HepG2 (cell line): Measurements from ENCODE around the gene MRPS10. TPM values are rescaled to one million over a fixed set of nuclear protein-coding genes. Genes with fewer than 3 reads are reported as not detected.
"Not testable (repeated sequence)": the region's sequence is repeated elsewhere in the genome, so short reads cannot be mapped to it uniquely, and the experiment has no call there.

Experiments used
- ATAC-seq: fragments of 200-7000 bp; cut with Tn5 transposase; 3 replicates; pipeline ENCODE4 v1.9.1; 2020; ENCODE audit warnings: mild to moderate bottlenecking, moderate library complexity
- BruUV-seq: library from RNA; stranded (reverse); fragments of 400-500 nt; replicated peaks from 2 replicates; lab custom pipeline; 2021; lab: Mats Ljungman, UMichigan
- CTCF ChIA-PET: fragments of 300-600 bp; formaldehyde crosslinking; extraction: SDS; loops from one replicate; lab custom pipeline; 2021; ENCODE audit warnings: low total read pairs, inconsistent platforms, low intra/inter-chr PET ratio; lab: Yijun Ruan, JAX
- POLR2A ChIA-PET: fragments of 350-600 bp; sonication (Branson Sonifier 250); formaldehyde crosslinking; loops from one replicate; lab custom pipeline; 2020; ENCODE audit warnings: antibody characterized with exemption, inconsistent platforms; lab: Yijun Ruan, JAX
- DNase-seq: peaks from one replicate; pipeline ENCODE4 v3.0.0-alpha.2; 2015; ENCODE audit warnings: low spot score
- FAIRE-seq: peaks from 3 replicates; lab custom pipeline; 2011; peaks lifted over from hg19 to GRCh38; lab: Jason Lieb, UNC
- H2AFZ ChIP-seq: one replicate; pipeline ENCODE4 v1.6.1; 2011; ENCODE audit warnings: low read length, inconsistent platforms
- H3K27ac ChIP-seq: fragments of 300-600 bp; 3 replicates; pipeline ENCODE4 v1.8.0; 2011; ENCODE audit warnings: mixed run types, mild to moderate bottlenecking, mixed read lengths, low read length, inconsistent platforms; ENCODE audit not compliant: insufficient read depth; ENCODE audit errors: extremely low read length
- H3K27me3 ChIP-seq, 2 experiments: fragments of 200-600 bp in 1 of 2; 2 replicates in 1 of 2; 3 replicates in 1 of 2; pipeline versions ENCODE4 v1.6.0 to v1.8.0; 2011; ENCODE audit warnings: low read length in 2 of 2, mild to moderate bottlenecking in 2 of 2, moderate library complexity in 2 of 2, inconsistent platforms in 1 of 2; ENCODE audit not compliant: insufficient read depth in 2 of 2, control insufficient read depth in 1 of 2
- H3K36me3 ChIP-seq, 2 experiments: fragments of 200-600 bp in 1 of 2; replicated peaks in 1 of 2; 2 replicates in 1 of 2; 3 replicates in 1 of 2; pipeline versions ENCODE4 v1.5.1 to v1.8.0; 2011; ENCODE audit warnings: low read length in 2 of 2, inconsistent platforms in 1 of 2; ENCODE audit not compliant: insufficient read depth in 2 of 2, control insufficient read depth in 1 of 2
- H3K4me1 ChIP-seq: 2 replicates; pipeline ENCODE4 v1.5.1; 2012; ENCODE audit warnings: low read length, inconsistent platforms; ENCODE audit not compliant: insufficient read depth
- H3K4me2 ChIP-seq: 2 replicates; pipeline ENCODE4 v1.6.0; 2011; ENCODE audit warnings: low read depth, low read length, inconsistent platforms
- H3K4me3 ChIP-seq, 3 experiments: fragments of 200-600 bp in 1 of 3; sonication (generic), shearing (Covaris generic) in 1 of 3; replicated peaks in 1 of 3; 2 replicates each; pipeline ENCODE4 v1.5.1; 2011 to 2016; ENCODE audit warnings: low read length in 3 of 3, inconsistent platforms in 2 of 3, low read depth in 2 of 3, mild to moderate bottlenecking in 2 of 3, control low read depth in 1 of 3, mixed read lengths in 1 of 3; ENCODE audit not compliant: insufficient read depth in 1 of 3
- H3K79me2 ChIP-seq: one replicate; pipeline ENCODE4 v1.6.1; 2011; ENCODE audit warnings: low read length, inconsistent platforms; ENCODE audit not compliant: insufficient read depth
- H3K9ac ChIP-seq: 2 replicates; pipeline ENCODE4 v1.6.0; 2011; ENCODE audit warnings: mild to moderate bottlenecking, low read depth, low read length, inconsistent platforms; ENCODE audit not compliant: insufficient read depth
- H3K9me3 ChIP-seq: 2 replicates; pipeline ENCODE4 v1.5.1; 2012; ENCODE audit warnings: mild to moderate bottlenecking, low read length
- H4K20me1 ChIP-seq: 2 replicates; pipeline ENCODE4 v1.6.0; 2011; ENCODE audit warnings: inconsistent platforms, mild to moderate bottlenecking, low read length, moderate library complexity; ENCODE audit not compliant: insufficient read depth
- AKAP8 ChIP-seq: sonication (generic); formaldehyde crosslinking; IDR thresholded peaks from 2 replicates; pipeline ENCODE4 v1.5.1; 2020; ENCODE audit warnings: mild to moderate bottlenecking, missing genetic modification reagents
- GATAD2A ChIP-seq: IDR thresholded peaks from 2 replicates; pipeline ENCODE4 v1.6.1; 2016
- KDM5A ChIP-seq: fragments of 200-600 bp; sonication (generic); IDR thresholded peaks from 2 replicates; pipeline ENCODE4 v1.7.0; 2018; ENCODE audit warnings: antibody characterized with exemption, mild to moderate bottlenecking, low read length, borderline replicate concordance
- NFIB ChIP-seq: sonication (generic); formaldehyde crosslinking; IDR thresholded peaks from 2 replicates; pipeline ENCODE4 v1.9.0; 2021; ENCODE audit warnings: missing genetic modification reagents, mild to moderate bottlenecking, borderline replicate concordance
- TRIM24 ChIP-seq: sonication (generic); formaldehyde crosslinking; IDR thresholded peaks from 2 replicates; pipeline ENCODE4 v1.8.0; 2022; ENCODE audit warnings: mild to moderate bottlenecking, missing genetic modification reagents
- ZNF629 ChIP-seq: sonication (generic); formaldehyde crosslinking; conservative IDR thresholded peaks from 2 replicates; pipeline ENCODE4 v1.5.0; 2020; ENCODE audit warnings: missing genetic modification reagents
- WGBS: methylation state at CpG from one replicate; pipeline ENCODE4 v1.1.6; 2017; ENCODE audit warnings: low lambda C conversion rate; 5-methylcytosine and 5-hydroxymethylcytosine counted together
- in situ Hi-C: cut with HindIII; loops from 2 replicates; pipeline ENCODE4 v1.10.0; 2017; ENCODE audit warnings: low pct_unique_long_range_greater_than_20kb; ENCODE audit not compliant: extremely low pct_ligation_motif_present
- intact Hi-C: fragments of 100-400 bp; cut with micrococcal nuclease; formaldehyde crosslinking; loops from one replicate; pipeline ENCODE4 v1.10.0; 2022; ENCODE audit not compliant: unreplicated experiment
- polyA plus RNA-seq, 8 experiments: library from polyadenylated mRNA; depleted of rRNA in 3 of 8; stranded (reverse) in 7 of 8; unstranded in 1 of 8; fragments of >200 nt; fragmentation: Illumina TruSeq in 4 of 8; extraction: Trizol in 4 of 8; gene quantifications; 2 replicates each; pipeline versions ENCODE4 v1.2.1 to v1.2.3, GENCODE V29; 2011 to 2016; ENCODE audit warnings: low read depth in 4 of 8, missing spikeins in 1 of 8, mixed read lengths in 1 of 8; ENCODE audit not compliant: insufficient read depth in 1 of 8
- total RNA-seq, 5 experiments: library from RNA; depleted of rRNA; stranded (reverse); fragments of >200 nt; fragmentation: Illumina TruSeq; extraction: Trizol; gene quantifications; 2 replicates each; pipeline ENCODE4 v1.2.3, GENCODE V29; 2016; ENCODE audit warnings: low read depth in 1 of 5

MRPS10 gene
- total and polyA plus RNA-seq, 2 of the 13 experiments (the other 11 are each of a cell fraction or from before 2014, with no cell fraction given), result 31.7 to 54.6 TPM

DNA sequence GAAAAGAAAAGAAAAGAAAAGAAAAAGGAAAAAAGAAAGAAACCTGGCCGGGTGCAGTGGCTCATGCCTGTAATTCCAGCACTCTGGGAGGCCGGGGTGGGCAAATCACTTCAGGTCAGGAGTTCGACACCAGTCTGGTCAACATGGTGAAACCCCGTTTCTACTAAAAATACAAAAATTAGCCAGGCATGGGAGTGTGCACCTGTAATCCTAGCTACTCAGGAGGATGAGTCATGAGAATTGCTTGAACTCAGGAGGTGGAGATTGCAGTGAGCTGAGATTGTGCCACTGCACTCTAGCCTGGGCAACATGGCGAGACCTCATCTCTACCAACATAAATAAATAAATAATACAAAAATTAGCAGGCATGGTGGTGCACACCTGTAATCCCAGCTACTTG is 25.3 kb downstream of the MRPS10 start:
- CTCF ChIA-PET, DNase-seq, H4K20me1 ChIP-seq, H3K9ac ChIP-seq, POLR2A ChIA-PET, H3K4me3 ChIP-seq, H2AFZ ChIP-seq, H3K36me3 ChIP-seq, in situ Hi-C loops, H3K27me3 ChIP-seq, H3K27ac ChIP-seq, FAIRE-seq, BruUV-seq, intact Hi-C loops, H3K9me3 ChIP-seq, H3K79me2 ChIP-seq, H3K4me2 ChIP-seq, ATAC-seq: not testable (repeated sequence)
- 90% methylated on average over 5 of the region's 5 CpGs for WGBS
- H3K4me1 ChIP-seq, result peaks cover 11% of the 10 kb centered on the region

DNA sequence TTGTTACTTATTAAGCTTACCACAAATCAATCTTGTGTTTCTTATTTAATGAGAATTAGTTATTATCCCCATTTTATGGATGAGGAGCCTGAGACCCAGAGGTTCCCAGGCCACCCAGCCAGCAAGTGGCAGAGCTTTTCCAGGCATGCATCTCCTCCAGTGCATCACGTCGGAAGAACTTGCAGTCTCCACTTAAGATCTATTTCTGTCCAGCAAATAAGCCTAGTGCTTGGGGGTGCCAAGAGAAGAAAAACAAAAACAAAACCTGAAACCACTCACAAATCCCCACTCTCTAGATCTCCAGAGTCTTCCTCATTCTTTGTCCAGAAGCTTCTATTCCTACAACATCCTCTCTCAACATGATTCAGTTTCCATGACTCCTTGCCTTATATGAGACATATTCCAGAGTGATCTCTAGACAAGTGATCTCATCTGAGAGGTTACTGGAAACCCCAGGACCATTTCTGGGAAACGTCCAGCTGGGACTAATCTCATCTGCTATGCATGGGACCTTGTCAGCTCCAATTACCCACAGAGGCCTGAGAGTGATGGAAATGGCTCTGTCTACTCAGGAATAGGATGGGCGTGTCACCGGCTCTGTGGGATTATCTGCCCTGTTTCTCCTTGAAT is 27.0 kb downstream of the MRPS10 start:
- no peak for FAIRE-seq

More for the DNA sequence above, 27.0 kb downstream of the MRPS10 start:
- Histone ChIP-seq H3K79me2 (no peaks in the 10 kb centered on the region), H3K4me3 (no peak overlapping the region), H3K27me3 (no peaks in the 10 kb centered on the region), H3K9ac (no peak overlapping the region), H3K9me3 (no peaks in the 10 kb centered on the region), H4K20me1 (no peaks in the 10 kb centered on the region), H3K4me2 (no peak overlapping the region), H3K4me1 (no peaks in the 10 kb centered on the region), H2AFZ (no peak overlapping the region), H3K27ac (no peak overlapping the region), H3K36me3 (no peaks in the 10 kb centered on the region)
- BruUV-seq, result no TSS peak
- no peak for DNase-seq
- intact Hi-C loops, result no loop called here
- ChIA-PET CTCF (no interaction called here), POLR2A (no interaction called here)
- ATAC-seq, result no peak
- in situ Hi-C loops, result no loop called here
- no peak for TF ChIP-seq KDM5A
- TF ChIP-seq GATAD2A (CRISPR knock-in tag), result no peak
- TF ChIP-seq ZNF629, result no peak
- no peak for TF ChIP-seq NFIB (CRISPR knock-in tag)
- no peak for TF ChIP-seq AKAP8 (CRISPR knock-in tag)
- TF ChIP-seq TRIM24 (CRISPR knock-in tag), result no peak
- 78% methylated on average over 5 of the region's 5 CpGs for WGBS
